K562 (cell line): ENCODE measurements around the gene HYOU1. TPM values are rescaled to one million over a fixed set of nuclear protein-coding genes. Genes with fewer than 3 reads are reported as not detected.
A peak's percentile ranks its signal among the peaks of the same experiment; 100 is the strongest.

Source experiments
- BMI1 ChIP-seq: fragments of 150-350 bp; IDR thresholded peaks from 2 replicates; pipeline ENCODE4 v1.6.1; 2014; ENCODE audit warnings: low read length
- CBX8 ChIP-seq: fragments of 200-600 bp; sonication (generic); IDR thresholded peaks from 2 replicates; pipeline ENCODE4 v1.6.1; 2012; ENCODE audit warnings: borderline replicate concordance, mixed run types, low read depth, mild to moderate bottlenecking, moderate library complexity, mixed read lengths, low read length, control low read depth, inconsistent platforms; ENCODE audit not compliant: poor library complexity, severe bottlenecking; ENCODE audit errors: extremely low read depth
- CCAR2 ChIP-seq: fragments of 200-400 bp; formaldehyde crosslinking; IDR thresholded peaks from 2 replicates; pipeline ENCODE4 v1.6.1; 2017; ENCODE audit warnings: mild to moderate bottlenecking, low read depth, low read length
- COPS2 ChIP-seq: fragments of 450-650 bp; conservative IDR thresholded peaks from 2 replicates; pipeline ENCODE4 v1.6.1; 2016; ENCODE audit warnings: mild to moderate bottlenecking, moderate library complexity
- CSDE1 ChIP-seq, 2 experiments: fragments of 450-650 bp; IDR thresholded peaks; 2 replicates each; pipeline ENCODE4 v1.6.1; 2016; ENCODE audit warnings: mild to moderate bottlenecking in 1 of 2
- CTCFL ChIP-seq: IDR thresholded peaks from 2 replicates; pipeline ENCODE4 v1.6.1; 2011; ENCODE audit warnings: borderline replicate concordance, low read depth, mild to moderate bottlenecking, moderate library complexity, low read length; ENCODE audit not compliant: insufficient read depth, poor library complexity, severe bottlenecking
- EHMT2 ChIP-seq: fragments of 450-650 bp; IDR thresholded peaks from 2 replicates; pipeline ENCODE4 v1.6.1; 2018; ENCODE audit warnings: antibody characterized with exemption
- ELF4 ChIP-seq: fragments of 450-650 bp; formaldehyde crosslinking; IDR thresholded peaks from 2 replicates; pipeline ENCODE4 v1.4.0; 2022; ENCODE audit warnings: missing genetic modification characterization
- EZH2 ChIP-seq: IDR thresholded peaks from 2 replicates; pipeline ENCODE4 v1.6.1; 2012; ENCODE audit warnings: low read depth, mild to moderate bottlenecking, inconsistent platforms, low read length, borderline replicate concordance
- HMGN3 ChIP-seq: IDR thresholded peaks from 2 replicates; pipeline ENCODE4 v1.6.1; 2011; ENCODE audit warnings: borderline replicate concordance, low read depth, mild to moderate bottlenecking, mixed read lengths, low read length; ENCODE audit not compliant: insufficient read length; ENCODE audit errors: extremely low read depth
- JUNB ChIP-seq: fragments of 450-650 bp; formaldehyde crosslinking; conservative IDR thresholded peaks from 2 replicates; pipeline ENCODE4 v1.4.0; 2020; ENCODE audit warnings: mild to moderate bottlenecking
- KDM4B ChIP-seq, 2 experiments: fragments of 450-650 bp in 1 of 2; sonication (generic) in 1 of 2; IDR thresholded peaks; 2 replicates each; pipeline ENCODE4 v1.6.1; 2016 to 2017; ENCODE audit warnings: borderline replicate concordance in 2 of 2, antibody characterized with exemption in 1 of 2, low read depth in 1 of 2, mild to moderate bottlenecking in 1 of 2
- NELFE ChIP-seq: IDR thresholded peaks from 2 replicates; pipeline ENCODE4 v1.6.1; 2011; ENCODE audit warnings: mild to moderate bottlenecking; ENCODE audit not compliant: insufficient read depth, insufficient read length
- POLR2AphosphoS2 ChIP-seq: IDR thresholded peaks from 2 replicates; pipeline ENCODE4 v1.6.1; 2012; ENCODE audit warnings: low read length, improper control_type of control experiment
- SPI1 ChIP-seq: IDR thresholded peaks from 2 replicates; pipeline ENCODE4 v1.6.1; 2011; ENCODE audit warnings: low read depth, low read length, control low read depth, borderline replicate concordance
- TBL1XR1 ChIP-seq, 2 experiments: IDR thresholded peaks; 2 replicates each; pipeline ENCODE4 v1.6.1; 2012; ENCODE audit warnings: improper control_type of control experiment in 2 of 2, low read length in 2 of 2, mild to moderate bottlenecking in 1 of 2
- TRIM28 ChIP-seq: fragments of 450-650 bp; IDR thresholded peaks from 2 replicates; pipeline ENCODE4 v1.6.1; 2017
- WHSC1 ChIP-seq: IDR thresholded peaks from one replicate; pipeline ENCODE4 v1.6.1; 2012; ENCODE audit warnings: low read length, control low read depth, inconsistent platforms
- ZBTB2 ChIP-seq: fragments of 450-650 bp; IDR thresholded peaks from 2 replicates; pipeline ENCODE4 v1.6.1; 2016; ENCODE audit warnings: antibody characterized with exemption
- ZNF695 ChIP-seq: fragments of 450-650 bp; formaldehyde crosslinking; IDR thresholded peaks from 2 replicates; pipeline ENCODE4 v1.4.0; 2020; ENCODE audit warnings: mild to moderate bottlenecking, moderate library complexity
- polyA plus RNA-seq, 8 experiments: library from polyadenylated mRNA; depleted of rRNA in 4 of 8; stranded (reverse) in 5 of 8; unstranded in 3 of 8; fragments of >200 nt; fragmentation: Nextera tagmentation in 2 of 8; fragmentation: Illumina TruSeq in 1 of 8; extraction: Ambion mirVana in 2 of 8; extraction: Trizol in 1 of 8; gene quantifications; 2 replicates each; pipeline versions ENCODE4 v1.2.1 to v1.2.3, GENCODE V29; 2011 to 2014; ENCODE audit warnings: inconsistent platforms in 1 of 8, missing spikeins in 1 of 8
- total RNA-seq, 7 experiments: library from RNA; depleted of rRNA in 6 of 7; stranded (reverse); fragments of >200 nt in 6 of 7; fragmentation: Illumina TruSeq in 2 of 7; extraction: Trizol in 2 of 7; gene quantifications; 2 replicates each; pipeline versions ENCODE4 v1.2.1 to v1.2.3, GENCODE V29; 2011 to 2021; ENCODE audit warnings: low replicate concordance in 1 of 7

HYOU1 gene
- total and polyA plus RNA-seq, 9 of the 15 experiments (the other 6 are each of a cell fraction or from before 2014, with no cell fraction given): 19.5 to 197 (median 128) TPM

- TF ChIP-seq TBL1XR1 (IDR thresholded peaks at IDR 0.05; ENCODE audit: low read length in 2 of 2) (no peak), TRIM28 (no peak), ZBTB2 (no peak), COPS2 (no peak), BMI1 (no peak), JUNB (CRISPR knock-in tag) (no peak), HMGN3 (peak; percentile 88), CSDE1 (IDR thresholded peaks at IDR 0.05) (no peak), NELFE (no peak), EHMT2 (no peak), ZNF695 (CRISPR knock-in tag) (no peak), EZH2 (no peak), ELF4 (CRISPR knock-in tag) (no peak), KDM4B (IDR thresholded peaks at IDR 0.05; ENCODE audit: borderline replicate concordance in 2 of 2, low read depth in 1 of 2) (peak in 1 of 2 experiments; percentile 60; a peak in 1 of 4 replicates), WHSC1 (no peak), CBX8 (no peak), POLR2AphosphoS2 (peak; percentile 69; the same call in 1 of the 2 replicates), CCAR2 (no peak), CTCFL (peak; percentile 21), SPI1 (peak; percentile 59; the same call in 1 of the 2 replicates)
Measured at GRCh38 chr11:119067371-119068222, 10.6 kb upstream of the HYOU1 start, which contains the start of gene VPS11 (continued).
